Activated CD4-positive, alpha-beta T cell treated with anti-CD3 and anti-CD28 coated beads, Interleukin-2, amount 10 ng/mL, durations not matched to agents 24 days and 14 days (primary cell): Measurements from ENCODE around the gene AMIGO3. TPM values are rescaled to one million over a fixed set of nuclear protein-coding genes. Genes with fewer than 3 reads are reported as not detected.

Experiments used
- DNase-seq: peaks from one replicate; pipeline ENCODE4 v3.0.0; 2022
- H3K27ac Mint-ChIP-seq: one replicate; pipeline ENCODE4 v1.8.0; 2022; ENCODE audit warnings: mild to moderate bottlenecking, mixed read lengths
- H3K27me3 Mint-ChIP-seq: one replicate; pipeline ENCODE4 v1.8.0; 2022; ENCODE audit warnings: mixed read lengths
- H3K36me3 Mint-ChIP-seq: one replicate; pipeline ENCODE4 v1.8.0; 2022; ENCODE audit warnings: low read depth, mild to moderate bottlenecking, mixed read lengths
- H3K4me1 Mint-ChIP-seq: one replicate; pipeline ENCODE4 v1.8.0; 2021; ENCODE audit warnings: mixed read lengths
- H3K4me3 Mint-ChIP-seq: one replicate; pipeline ENCODE4 v1.8.0; 2022; ENCODE audit warnings: mild to moderate bottlenecking, moderate library complexity, mixed read lengths
- H3K9me3 Mint-ChIP-seq: one replicate; pipeline ENCODE4 v1.8.0; 2021; ENCODE audit warnings: mixed read lengths
- intact Hi-C: fragments of 100-400 bp; cut with micrococcal nuclease; formaldehyde crosslinking; loops from one replicate; pipeline ENCODE4 v1.15.1; 2023
- total RNA-seq: library from RNA; stranded (reverse); gene quantifications from 2 replicates; pipeline ENCODE4 v1.2.3, GENCODE V29; 2022

AMIGO3 gene
- total RNA-seq, 1 donor from 2014 or later, result 0.21 TPM

DNA sequence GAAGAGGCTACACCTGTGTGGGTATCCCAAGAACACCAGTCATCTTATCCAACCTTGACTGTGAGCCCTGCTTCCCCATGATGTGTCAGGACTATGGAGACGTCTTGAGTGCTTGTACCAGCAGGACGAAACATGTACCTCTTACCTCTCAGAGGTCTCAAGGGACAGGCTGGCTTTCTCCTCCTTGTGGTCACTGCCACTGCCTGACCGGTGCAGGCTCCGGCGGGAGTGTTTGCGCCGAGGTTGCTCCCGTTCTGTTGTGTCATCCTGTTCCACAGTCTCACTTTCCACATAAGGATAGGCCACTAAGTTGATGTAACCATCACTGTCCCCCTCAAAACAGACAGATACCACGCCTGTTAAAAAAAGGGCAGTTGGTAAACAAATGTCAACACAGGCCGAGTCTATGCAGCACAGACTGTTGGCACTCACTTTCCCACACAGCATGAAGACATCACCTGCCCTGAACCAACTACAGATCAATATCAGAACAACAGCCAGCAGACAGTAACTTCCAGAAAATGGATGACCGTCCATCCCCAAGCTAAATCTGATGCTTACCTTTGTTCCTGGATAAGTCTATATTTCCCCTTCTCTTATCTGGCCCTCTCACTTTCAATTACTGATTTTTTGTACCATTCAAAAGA, 18.7 kb upstream of the AMIGO3 start:
- Mint-ChIP-seq H3K9me3 (no peaks in the 10 kb centered on the region), H3K36me3 (peaks cover 31% of the 10 kb centered on the region), H3K27ac (peak overlapping the region; percentile 28), H3K4me1 (peaks cover 6% of the 10 kb centered on the region), H3K27me3 (no peaks in the 10 kb centered on the region), H3K4me3 (no peak overlapping the region)
- DNase-seq, result no peak
- intact Hi-C loops, result no loop called here

DNA sequence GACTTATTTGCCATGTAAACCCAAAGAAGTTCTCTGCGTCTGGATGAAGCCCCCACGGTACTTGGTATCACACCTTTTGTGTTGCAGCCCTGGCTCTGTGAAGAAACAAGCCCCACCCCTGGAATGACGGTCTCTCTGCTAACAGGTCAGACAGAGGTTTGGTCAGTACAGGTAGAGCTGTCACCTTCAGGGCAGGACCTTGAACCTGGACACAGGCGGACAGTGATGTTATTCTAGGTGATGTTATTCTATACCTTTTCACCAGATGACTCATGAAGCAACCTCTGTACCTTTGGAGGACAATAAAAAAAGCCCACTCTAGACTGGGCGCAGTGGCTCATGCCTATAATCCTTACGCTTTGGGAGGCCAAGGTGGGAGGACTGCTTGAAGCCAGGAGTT, 15.3 kb upstream of the AMIGO3 start:
- Mint-ChIP-seq H3K36me3 (peaks cover 41% of the 10 kb centered on the region), H3K4me3 (no peak overlapping the region), H3K27me3 (no peaks in the 10 kb centered on the region), H3K4me1 (peaks cover 6% of the 10 kb centered on the region), H3K27ac (no peak overlapping the region), H3K9me3 (no peaks in the 10 kb centered on the region)
- intact Hi-C loops, result no loop called here
- no peak for DNase-seq

DNA sequence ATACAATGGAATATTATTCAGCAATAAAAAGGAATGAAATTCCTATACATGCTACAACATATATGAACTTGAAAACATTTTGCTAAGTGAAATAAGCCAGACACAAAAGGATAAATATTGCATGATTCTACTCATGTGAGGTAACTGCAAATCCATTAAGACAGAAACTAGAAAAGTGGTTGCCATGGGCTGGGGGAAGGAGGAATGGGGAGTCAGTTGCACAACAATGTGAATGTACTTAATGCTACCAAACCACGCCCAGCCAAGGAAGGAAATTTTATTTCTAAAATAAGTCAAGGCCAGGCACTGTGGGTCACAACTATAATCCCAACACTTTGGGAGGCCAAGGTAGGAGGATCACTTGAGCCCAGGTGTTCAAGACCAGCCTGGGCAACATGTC, 14.1 kb upstream of the AMIGO3 start:
- Mint-ChIP-seq H3K9me3 (no peaks in the 10 kb centered on the region), H3K36me3 (peaks cover 37% of the 10 kb centered on the region), H3K27ac (no peak overlapping the region), H3K27me3 (no peaks in the 10 kb centered on the region), H3K4me3 (no peak overlapping the region), H3K4me1 (peaks cover 3% of the 10 kb centered on the region)
- intact Hi-C loops, result no loop called here
- DNase-seq, result no peak

DNA sequence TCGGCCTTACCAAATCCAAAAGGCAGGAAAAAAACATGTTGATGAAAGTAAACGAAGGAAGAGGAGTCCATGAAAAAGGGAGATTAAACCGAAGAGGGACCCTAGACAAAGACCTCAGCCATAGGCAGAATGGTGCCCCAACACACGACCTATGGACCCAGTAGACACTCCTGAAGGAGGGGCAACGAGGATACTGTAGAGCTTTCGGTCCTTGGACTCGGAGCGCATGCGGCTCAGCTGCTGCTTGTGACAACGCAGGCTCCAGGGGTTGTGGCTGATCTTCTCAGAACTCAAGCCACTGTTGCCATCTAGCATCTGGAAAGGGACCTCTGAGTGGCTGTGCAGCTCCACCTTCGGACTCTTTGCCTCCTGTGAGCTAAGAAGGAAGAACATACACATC, 13.1 kb upstream of the AMIGO3 start:
- H3K9me3 Mint-ChIP-seq, result no peaks in the 10 kb centered on the region
- no peaks in the 10 kb centered on the region for H3K27me3 Mint-ChIP-seq
- H3K4me3 Mint-ChIP-seq, result no peak overlapping the region
- DNase-seq, result no peak
- intact Hi-C loops, result no loop called here
- no peak overlapping the region for H3K27ac Mint-ChIP-seq
- H3K36me3 Mint-ChIP-seq, result peaks cover 30% of the 10 kb centered on the region
- H3K4me1 Mint-ChIP-seq, result peaks cover 2% of the 10 kb centered on the region

DNA sequence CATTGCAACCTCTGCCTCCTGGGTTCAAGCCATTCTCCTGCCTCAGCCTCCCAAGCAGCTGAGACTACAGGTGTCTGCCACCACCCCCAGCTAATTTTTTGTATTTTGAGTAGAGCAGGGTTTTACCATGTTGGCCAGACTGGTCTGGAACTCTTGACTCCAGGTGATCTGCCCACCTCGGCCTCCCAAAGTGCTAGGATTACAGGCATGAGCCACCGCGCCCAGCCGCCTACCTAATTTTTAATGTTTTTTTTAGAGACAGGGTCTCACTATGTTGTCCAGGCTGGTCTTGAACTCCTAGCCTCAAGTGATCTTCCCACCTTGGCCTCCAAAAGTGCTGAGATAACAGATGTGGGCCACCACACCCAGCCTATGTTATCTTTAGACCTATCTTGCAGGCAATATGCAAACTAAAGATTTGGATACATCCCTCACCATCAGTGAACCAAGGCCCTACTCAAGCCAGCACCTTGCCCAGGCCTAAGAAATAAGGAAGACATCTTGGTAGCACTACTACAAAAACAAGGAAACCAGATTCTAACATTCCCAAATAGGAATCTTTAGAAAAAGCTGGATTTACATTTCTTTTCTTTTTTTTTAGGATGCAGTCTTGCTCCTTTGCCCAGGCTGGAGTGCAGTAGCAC, 10.6 kb upstream of the AMIGO3 start:
- no peak overlapping the region for H3K27ac Mint-ChIP-seq
- no peaks in the 10 kb centered on the region for H3K9me3 Mint-ChIP-seq
- no peak overlapping the region for H3K4me3 Mint-ChIP-seq
- no peaks in the 10 kb centered on the region for H3K4me1 Mint-ChIP-seq
- no peak for DNase-seq
- intact Hi-C loops, result no loop called here
- no peaks in the 10 kb centered on the region for H3K27me3 Mint-ChIP-seq
- H3K36me3 Mint-ChIP-seq, result peaks cover 19% of the 10 kb centered on the region

DNA sequence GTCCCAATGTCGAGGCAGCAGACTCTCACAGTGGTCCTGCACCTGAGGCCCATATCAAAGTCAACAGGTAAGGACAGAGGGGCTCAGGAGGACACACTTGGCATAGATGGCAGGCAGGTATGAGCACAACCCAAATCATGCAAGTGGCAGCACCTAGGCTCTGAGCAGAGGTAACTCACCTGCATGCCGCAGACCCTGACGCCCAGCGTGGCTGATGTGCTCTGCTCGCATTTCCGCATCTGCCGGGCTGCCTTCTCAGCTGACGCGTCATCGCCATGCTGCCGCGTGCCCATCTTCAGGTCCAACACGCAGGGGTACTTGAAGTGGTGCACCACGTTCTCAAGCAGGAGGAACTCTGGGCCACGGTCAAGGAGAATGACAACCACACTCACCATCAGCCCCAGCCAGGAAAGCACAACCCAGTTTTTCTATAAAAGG, 8.5 kb upstream of the AMIGO3 start:
- Mint-ChIP-seq H3K9me3 (no peaks in the 10 kb centered on the region), H3K27me3 (no peaks in the 10 kb centered on the region), H3K36me3 (peaks cover 21% of the 10 kb centered on the region), H3K27ac (no peak overlapping the region), H3K4me1 (peaks cover 7% of the 10 kb centered on the region), H3K4me3 (no peak overlapping the region)
- intact Hi-C loops, result no loop called here
- DNase-seq, result no peak

DNA sequence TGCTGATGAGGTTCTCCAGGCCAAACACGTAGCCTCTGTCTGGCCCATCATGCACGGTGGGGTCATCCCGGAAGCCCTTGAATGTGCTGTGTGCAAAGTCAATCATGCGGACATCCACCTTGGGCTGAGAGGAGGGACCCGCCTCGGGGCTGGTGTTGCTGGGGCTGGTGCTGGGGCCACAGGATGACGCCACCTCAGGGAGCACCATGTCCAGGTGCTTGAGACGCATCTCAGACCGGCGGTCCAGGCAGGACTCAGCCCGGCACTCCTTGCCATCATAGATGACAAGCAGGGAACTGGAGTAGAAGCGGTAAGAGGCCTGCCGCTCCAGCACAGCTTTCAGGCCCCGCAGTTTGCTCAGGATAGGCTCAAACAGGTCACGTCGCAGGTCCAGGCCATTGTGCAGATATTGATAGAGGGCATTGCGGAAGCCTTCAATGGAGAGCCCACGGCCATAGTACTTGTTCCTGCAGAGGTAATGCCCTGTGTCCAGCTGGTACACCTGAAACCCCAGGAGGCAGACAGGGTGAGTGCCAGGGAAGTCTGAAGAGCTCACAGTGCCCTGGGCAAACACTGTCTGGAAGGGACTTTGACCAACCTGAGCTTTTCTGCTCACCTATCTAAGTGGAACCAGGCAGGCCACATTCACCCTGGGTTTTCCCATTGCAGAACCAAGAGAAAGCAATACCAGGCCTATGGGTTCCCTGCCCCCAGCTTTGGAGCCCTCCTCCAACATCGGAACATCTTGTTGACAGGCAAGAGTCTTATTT, 7.9 kb upstream of the AMIGO3 start:
- no peaks in the 10 kb centered on the region for H3K27me3 Mint-ChIP-seq
- peaks cover 12% of the 10 kb centered on the region for H3K4me1 Mint-ChIP-seq
- H3K27ac Mint-ChIP-seq, result no peak overlapping the region
- H3K36me3 Mint-ChIP-seq, result peaks cover 20% of the 10 kb centered on the region
- no peak for DNase-seq
- no peak overlapping the region for H3K4me3 Mint-ChIP-seq
- intact Hi-C loops, result no loop called here
- no peaks in the 10 kb centered on the region for H3K9me3 Mint-ChIP-seq

DNA sequence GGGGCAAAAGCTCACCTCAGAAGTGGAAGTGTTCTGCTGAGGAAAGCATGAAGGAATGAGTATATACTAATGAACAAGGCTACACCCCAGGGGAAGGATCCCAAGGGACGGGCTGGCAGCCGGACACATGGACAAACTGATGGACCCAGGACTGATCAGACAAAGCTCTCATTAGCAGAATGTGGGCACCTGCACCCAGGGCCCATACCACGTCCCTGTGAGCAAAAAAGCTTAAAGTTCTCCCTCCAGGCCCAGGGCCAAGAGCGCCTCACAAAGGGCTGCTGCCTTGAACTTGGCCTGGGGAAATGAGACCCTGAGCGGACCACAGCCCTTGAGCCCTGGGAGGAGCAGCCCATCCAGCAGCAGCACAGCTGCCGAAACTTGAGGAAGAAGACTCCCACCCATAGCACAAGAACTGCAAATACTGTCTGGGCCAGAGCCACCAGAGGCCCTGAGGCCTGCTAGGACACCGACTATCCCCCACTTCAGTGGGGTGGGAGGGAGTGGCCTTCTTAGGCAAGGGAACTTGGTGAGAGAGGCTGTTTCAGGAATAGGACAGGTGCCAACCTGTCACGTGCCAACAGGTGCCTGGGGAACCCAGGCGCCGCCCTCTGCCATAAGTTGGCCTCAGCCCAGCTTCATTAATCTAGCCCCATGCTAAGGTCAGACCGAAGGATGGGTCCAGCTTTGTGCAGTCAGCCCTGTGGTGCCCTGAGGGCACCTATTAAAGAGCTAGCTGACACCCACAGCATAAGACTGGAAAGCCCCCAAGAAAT, 6.6 kb upstream of the AMIGO3 start:
- peaks cover 17% of the 10 kb centered on the region for H3K4me1 Mint-ChIP-seq
- H3K4me3 Mint-ChIP-seq, result no peak overlapping the region
- no peak overlapping the region for H3K27ac Mint-ChIP-seq
- peaks cover 18% of the 10 kb centered on the region for H3K36me3 Mint-ChIP-seq
- intact Hi-C loops, result no loop called here
- H3K27me3 Mint-ChIP-seq, result no peaks in the 10 kb centered on the region
- no peaks in the 10 kb centered on the region for H3K9me3 Mint-ChIP-seq
- DNase-seq, result no peak

DNA sequence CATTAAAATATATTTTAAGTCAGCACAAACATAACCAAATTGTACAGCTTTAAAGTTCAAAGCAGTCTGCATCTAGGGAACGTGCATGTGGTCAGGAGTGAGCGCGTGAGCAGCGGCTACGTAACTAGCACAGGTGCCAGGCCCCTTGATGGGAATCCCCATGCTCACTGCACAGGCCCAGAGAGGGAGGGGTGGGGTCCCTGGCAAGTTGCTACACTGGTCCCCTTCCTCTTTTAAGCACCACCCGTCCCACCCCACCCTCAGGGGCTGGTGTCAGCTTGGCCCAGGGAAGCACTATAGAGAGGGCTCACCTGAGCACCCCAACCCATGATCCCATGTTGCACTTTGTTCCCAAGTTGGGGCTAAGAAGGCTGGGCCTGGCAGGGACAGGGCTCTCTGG, 5.1 kb upstream of the AMIGO3 start:
- Mint-ChIP-seq H3K4me3 (peak overlapping the region; percentile 95), H3K36me3 (peaks cover 24% of the 10 kb centered on the region), H3K27ac (peak overlapping the region; percentile 95), H3K9me3 (no peaks in the 10 kb centered on the region), H3K27me3 (no peaks in the 10 kb centered on the region), H3K4me1 (peaks cover 21% of the 10 kb centered on the region)
- intact Hi-C loops, result no loop called here
- peak; percentile 80 for DNase-seq

DNA sequence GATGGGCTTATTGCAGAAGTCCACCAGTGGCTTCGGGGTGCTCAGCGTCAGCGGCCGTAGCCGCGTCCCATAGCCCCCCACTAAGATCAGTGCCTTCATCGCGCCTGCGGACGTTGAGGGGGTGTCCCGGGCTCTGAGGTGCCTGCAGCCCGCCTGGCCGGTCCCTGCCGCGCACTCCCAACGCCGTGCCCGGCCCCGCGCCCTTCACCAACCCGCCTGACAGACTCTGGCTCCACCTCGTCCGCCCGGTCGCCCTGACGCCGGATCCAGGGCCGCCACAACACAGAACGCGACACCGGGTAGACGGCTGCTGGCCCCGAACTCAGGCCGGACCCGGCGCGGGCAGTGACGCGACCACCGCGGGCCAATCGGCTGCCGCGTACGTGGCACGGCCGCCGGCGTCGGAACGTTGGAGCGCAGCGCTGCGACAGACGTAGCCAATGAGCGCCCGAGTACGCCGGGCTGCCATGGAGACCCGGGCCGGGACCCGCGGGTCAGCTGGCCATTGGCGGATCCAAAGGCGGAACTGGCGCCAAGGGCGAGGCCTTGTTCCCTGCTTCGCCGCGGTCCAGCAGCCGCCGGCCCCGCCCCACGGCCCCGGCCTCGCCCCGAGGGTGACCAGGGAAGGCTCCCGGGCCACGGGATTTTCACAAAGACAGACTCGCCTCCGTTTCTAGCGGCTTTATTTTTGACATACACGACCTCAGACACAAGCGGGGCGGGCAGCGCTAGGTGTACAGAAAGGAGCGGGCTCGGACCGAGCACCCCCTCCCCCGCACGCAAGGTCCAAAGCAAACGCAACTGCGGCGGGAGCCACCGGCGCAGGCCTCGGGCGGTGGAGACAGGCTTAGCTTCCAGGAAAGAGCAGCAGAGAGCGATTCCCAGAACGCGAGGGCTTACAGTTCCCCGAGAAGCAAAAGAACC, 4.4 kb upstream of the AMIGO3 start, which contains the start of gene GMPPB:
GMPPB (minus strand) TSS at position 324 of the 924 bp plus-strand sequence; CDS start at position 99, 225 bp downstream.
- Mint-ChIP-seq H3K4me1 (peaks cover 27% of the 10 kb centered on the region), H3K27me3 (no peaks in the 10 kb centered on the region), H3K4me3 (peak within 1 kb of the TSS; percentile 95), H3K36me3 (peaks cover 24% of the 10 kb centered on the region), H3K9me3 (no peaks in the 10 kb centered on the region), H3K27ac (peak within 1 kb of the TSS; percentile 95)
- DNase-seq, result peak; percentile 99
- intact Hi-C loops, result loop anchor here (1.0 kb wide), 1 partner anchor 132 kb away; the partner anchor contains the start of gene TRAIP

DNA sequence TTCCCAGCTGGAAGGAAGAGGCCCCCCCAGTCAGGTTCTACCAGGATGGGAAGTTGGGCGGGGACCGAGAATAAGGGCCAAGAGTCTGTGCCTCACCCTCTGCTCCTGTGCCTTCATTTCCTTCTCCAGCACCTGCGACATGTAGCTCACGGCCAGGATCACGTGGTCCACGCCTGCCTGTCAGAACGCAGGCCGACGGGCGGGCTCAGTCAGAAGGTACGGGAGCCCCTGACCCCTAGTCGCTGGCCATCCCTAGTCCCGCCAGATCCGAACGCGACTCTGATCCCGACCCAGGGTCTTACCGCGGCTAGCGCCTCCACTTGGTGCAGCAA, 3.8 kb upstream of the AMIGO3 start:
- Mint-ChIP-seq H3K36me3 (peaks cover 25% of the 10 kb centered on the region), H3K4me1 (peaks cover 32% of the 10 kb centered on the region), H3K27ac (peak overlapping the region; percentile 95), H3K4me3 (peak overlapping the region; percentile 95), H3K27me3 (no peaks in the 10 kb centered on the region), H3K9me3 (no peaks in the 10 kb centered on the region)
- DNase-seq, result peak; percentile 91
- intact Hi-C loops, result loop anchor here (1.0 kb wide), 1 partner anchor 133 kb away; the partner anchor contains the start of gene TRAIP

DNA sequence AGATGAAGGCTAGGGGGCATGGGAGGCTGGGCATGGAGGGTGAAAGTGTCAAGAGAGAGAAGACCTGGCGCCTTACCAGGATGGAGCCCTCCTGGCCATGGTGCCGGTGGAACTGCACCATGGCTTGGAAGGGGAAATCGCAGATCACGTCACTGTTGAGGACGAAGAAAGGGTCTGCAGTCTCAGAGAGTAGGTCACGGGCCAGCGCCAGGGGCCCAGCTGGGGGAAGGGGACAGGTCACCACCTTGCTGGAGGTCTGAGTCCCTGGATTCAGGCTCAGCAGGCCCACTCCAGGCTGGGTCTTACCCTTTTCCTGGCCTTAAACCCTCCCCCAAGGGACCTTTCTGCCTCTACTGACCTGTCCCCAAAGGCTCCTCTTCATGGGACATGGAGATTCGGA, 3.4 kb upstream of the AMIGO3 start:
- peak overlapping the region; percentile 95 for H3K4me3 Mint-ChIP-seq
- intact Hi-C loops, result loop anchor here (1.0 kb wide), 1 partner anchor 133 kb away; the partner anchor contains the start of gene TRAIP
- peaks cover 32% of the 10 kb centered on the region for H3K4me1 Mint-ChIP-seq
- H3K36me3 Mint-ChIP-seq, result peaks cover 25% of the 10 kb centered on the region
- no peaks in the 10 kb centered on the region for H3K27me3 Mint-ChIP-seq
- H3K27ac Mint-ChIP-seq, result peak overlapping the region; percentile 95
- no peaks in the 10 kb centered on the region for H3K9me3 Mint-ChIP-seq
- no peak for DNase-seq
